Activated CD8-positive, alpha-beta memory T cell treated with anti-CD3 and anti-CD28 coated beads, Interleukin-2, amount 50 U/mL, for 24 hours (primary cell): Measurements from ENCODE around the gene SAAL1.
"Not testable (repeated sequence)": the region's sequence is repeated elsewhere in the genome, so short reads cannot be mapped to it uniquely, and the experiment has no call there.

Experiments
- DNase-seq: peaks from one replicate; pipeline ENCODE4 v3.0.0-alpha.2; 2020; ENCODE audit errors: extremely low read depth

Gene SAAL1

GRCh38 chr11:18105802-18106574 is at the start of gene SAAL1:
TSS of gene SAAL1 (minus strand) at chr11:18106082. CDS start at chr11:18106041, 41 bp downstream.
- DNase-seq: peak; percentile 76

GRCh38 chr11:18151581-18151980 is 45.7 kb upstream of the SAAL1 start:
- no peak for DNase-seq

- DNase-seq: no peak
Observed at GRCh38 chr11:18145837-18146236, 40.0 kb upstream of the SAAL1 start.

GRCh38 chr11:18145025-18145424 is 39.1 kb upstream of the SAAL1 start:
- DNase-seq: no peak

- no peak for DNase-seq
Observed at GRCh38 chr11:18144243-18144642, 38.4 kb upstream of the SAAL1 start.

GRCh38 chr11:18140145-18140544 is 34.3 kb upstream of the SAAL1 start:
- no peak for DNase-seq

- no peak for DNase-seq
Observed at GRCh38 chr11:18137186-18137800, 31.4 kb upstream of the SAAL1 start.

- DNase-seq: no peak
Observed at GRCh38 chr11:18135308-18135707, 29.4 kb upstream of the SAAL1 start.

GRCh38 chr11:18132341-18132740 is 26.5 kb upstream of the SAAL1 start, which contains the start of gene MRGPRX3:
TSS of gene MRGPRX3 (plus strand) at chr11:18132571. CDS start at chr11:18137203, 4,632 bp downstream.
- no peak for DNase-seq

GRCh38 chr11:18131115-18131514 is 25.2 kb upstream of the SAAL1 start:
- DNase-seq: not testable (repeated sequence)

GRCh38 chr11:18121331-18121828 is 15.5 kb upstream of the SAAL1 start:
- not testable (repeated sequence) for DNase-seq

GRCh38 chr11:18115360-18116127 is 9.7 kb upstream of the SAAL1 start:
- DNase-seq: peak; percentile 29

- no peak for DNase-seq
Observed at GRCh38 chr11:18111005-18111404, 5.1 kb upstream of the SAAL1 start.

- DNase-seq: no peak
Observed at GRCh38 chr11:18108254-18108653, 2.4 kb upstream of the SAAL1 start.

- DNase-seq: no peak
Observed at GRCh38 chr11:18106688-18107087, 806 bp upstream of the SAAL1 start.

GRCh38 chr11:18105086-18105801 is 638 bp downstream of the SAAL1 start:
- DNase-seq: no peak

GRCh38 chr11:18100926-18101656 is 4.8 kb downstream of the SAAL1 start:
- no peak for DNase-seq

GRCh38 chr11:18093959-18094358 is 11.9 kb downstream of the SAAL1 start:
- DNase-seq: no peak

GRCh38 chr11:18091731-18092130 is 14.2 kb downstream of the SAAL1 start:
- DNase-seq: no peak

- DNase-seq: no peak
Observed at GRCh38 chr11:18088966-18089365, 16.9 kb downstream of the SAAL1 start.

GRCh38 chr11:18088366-18088765 is 17.5 kb downstream of the SAAL1 start:
- no peak for DNase-seq
